Activated B cell treated with CpG ODN at 0.5 μM for 24 hours (primary cell): ENCODE data around the gene GLDN. TPM values are rescaled to one million over a fixed set of nuclear protein-coding genes. Genes with fewer than 3 reads are reported as not detected.

Experiments used
- ATAC-seq: fragments of 200-7000 bp; cut with Tn5 transposase; one replicate; pipeline ENCODE4 v1.10.0; 2021; ENCODE audit warnings: low read depth, mild to moderate bottlenecking, moderate library complexity
- CTCF ChIA-PET: fragments of 350-600 bp; sonication (Branson Sonifier 250); formaldehyde crosslinking; loops from one replicate; lab custom pipeline; 2021; ENCODE audit warnings: antibody characterized with exemption; lab: Charles Lee
- POLR2A ChIA-PET: fragments of 350-600 bp; sonication (Branson Sonifier 250); formaldehyde crosslinking; loops from one replicate; lab custom pipeline; 2021; ENCODE audit warnings: antibody characterized with exemption; lab: Charles Lee
- DNase-seq: peaks from one replicate; pipeline ENCODE4 v3.0.0; 2022
- H3K27ac Mint-ChIP-seq: one replicate; pipeline ENCODE4 v1.8.0; 2020; ENCODE audit warnings: mixed read lengths
- H3K27me3 Mint-ChIP-seq: one replicate; pipeline ENCODE4 v1.8.0; 2021; ENCODE audit warnings: mixed read lengths
- H3K36me3 Mint-ChIP-seq: one replicate; pipeline ENCODE4 v1.8.0; 2021; ENCODE audit warnings: low read depth, mixed read lengths
- H3K4me1 Mint-ChIP-seq: one replicate; pipeline ENCODE4 v1.8.0; 2021; ENCODE audit warnings: mixed read lengths
- H3K4me3 Mint-ChIP-seq: one replicate; pipeline ENCODE4 v1.8.0; 2020; ENCODE audit warnings: mild to moderate bottlenecking, mixed read lengths
- H3K9me3 Mint-ChIP-seq: one replicate; pipeline ENCODE4 v1.8.0; 2020; ENCODE audit warnings: mixed read lengths
- CTCF ChIP-seq: fragments of 200-600 bp; IDR thresholded peaks from one replicate; pipeline ENCODE4 v1.8.0; 2022; ENCODE audit warnings: antibody characterized with exemption, mild to moderate bottlenecking
- intact Hi-C: fragments of 100-400 bp; cut with micrococcal nuclease; formaldehyde crosslinking; loops from one replicate; pipeline ENCODE4 v1.15.1; 2024
- total RNA-seq: library from RNA; stranded (reverse); gene quantifications from 2 replicates; pipeline ENCODE4 v1.2.3, GENCODE V29; 2022

Gene GLDN
- total RNA-seq, 1 donor from 2014 or later: not detected

GRCh38 chr15:51371266-51371665 is 29.8 kb downstream of the GLDN start:
- H3K4me1 Mint-ChIP-seq: no peaks in the 10 kb centered on the region
- no peak overlapping the region for H3K4me3 Mint-ChIP-seq
- no peaks in the 10 kb centered on the region for H3K9me3 Mint-ChIP-seq
- H3K36me3 Mint-ChIP-seq: no peaks in the 10 kb centered on the region
- no peak overlapping the region for H3K27ac Mint-ChIP-seq
- DNase-seq: no peak
- intact Hi-C loops: no loop called here
- no peak for TF ChIP-seq CTCF
- ATAC-seq: no peak
- POLR2A ChIA-PET: no interaction called here
- CTCF ChIA-PET: no interaction called here
- no peaks in the 10 kb centered on the region for H3K27me3 Mint-ChIP-seq

GRCh38 chr15:51374131-51374530 is 32.7 kb downstream of the GLDN start:
- intact Hi-C loops: no loop called here
- Mint-ChIP-seq H3K4me3 (no peak overlapping the region), H3K27ac (no peak overlapping the region), H3K27me3 (no peaks in the 10 kb centered on the region), H3K9me3 (no peaks in the 10 kb centered on the region), H3K4me1 (no peaks in the 10 kb centered on the region), H3K36me3 (no peaks in the 10 kb centered on the region)
- DNase-seq: no peak
- no peak for TF ChIP-seq CTCF
- ChIA-PET POLR2A (no interaction called here), CTCF (no interaction called here)
- ATAC-seq: no peak

GRCh38 chr15:51375966-51376640 is 34.6 kb downstream of the GLDN start:
- intact Hi-C loops: no loop called here
- no peak for ATAC-seq
- H3K27ac Mint-ChIP-seq: no peak overlapping the region
- DNase-seq: no peak
- no peaks in the 10 kb centered on the region for H3K27me3 Mint-ChIP-seq
- no peak for TF ChIP-seq CTCF
- POLR2A ChIA-PET: no interaction called here
- H3K9me3 Mint-ChIP-seq: no peaks in the 10 kb centered on the region
- H3K36me3 Mint-ChIP-seq: no peaks in the 10 kb centered on the region
- CTCF ChIA-PET: interaction anchor here (1.1 kb wide), 1 partner anchor 213 kb away, joined by 4 read pairs; no protein-coding TSS in a partner anchor
- no peak overlapping the region for H3K4me3 Mint-ChIP-seq
- H3K4me1 Mint-ChIP-seq: no peaks in the 10 kb centered on the region

- Mint-ChIP-seq H3K4me1 (no peaks in the 10 kb centered on the region), H3K9me3 (no peaks in the 10 kb centered on the region), H3K27me3 (no peaks in the 10 kb centered on the region), H3K36me3 (no peaks in the 10 kb centered on the region), H3K4me3 (no peak overlapping the region), H3K27ac (no peak overlapping the region)
- ATAC-seq: no peak
- POLR2A ChIA-PET: no interaction called here
- DNase-seq: no peak
- CTCF ChIA-PET: interaction anchor here (1.0 to 1.1 kb wide), 2 partner anchors 214 kb away, joined by 4 read pairs; no protein-coding TSS in a partner anchor
- no peak for TF ChIP-seq CTCF
- intact Hi-C loops: no loop called here
Observed at GRCh38 chr15:51377038-51377786, 35.8 kb downstream of the GLDN start.

DNA sequence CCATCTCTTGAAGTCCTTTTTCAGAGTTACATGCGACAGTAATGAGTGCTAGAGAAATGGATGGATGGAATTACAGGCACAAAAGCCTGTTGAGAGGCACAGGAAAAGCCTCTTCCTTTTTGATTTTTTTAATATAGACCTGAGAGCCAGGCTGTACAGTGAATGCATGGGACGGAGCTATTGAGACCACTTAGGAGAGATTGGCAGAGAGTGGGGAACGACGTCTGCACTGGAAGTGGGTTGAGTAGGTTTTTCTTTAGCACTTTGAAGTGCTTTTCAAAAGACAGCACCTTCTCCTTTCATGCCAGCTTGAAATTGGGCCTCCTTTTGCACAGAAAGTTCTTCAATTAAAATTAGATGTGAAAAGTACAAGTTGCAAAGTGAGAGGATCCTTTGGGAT is 37.0 kb downstream of the GLDN start:
- ChIA-PET CTCF (interaction anchor here (0.6 to 5.1 kb wide), 2 partner anchors 188 to 215 kb away, joined by 4 to 43 read pairs; no protein-coding TSS in a partner anchor), POLR2A (no interaction called here)
- ATAC-seq (no peak), DNase-seq (no peak)
- Mint-ChIP-seq H3K36me3 (no peaks in the 10 kb centered on the region), H3K27me3 (peaks cover 5% of the 10 kb centered on the region), H3K4me3 (no peak overlapping the region), H3K9me3 (no peaks in the 10 kb centered on the region), H3K27ac (no peak overlapping the region), H3K4me1 (no peaks in the 10 kb centered on the region)
- TF ChIP-seq CTCF: no peak
- intact Hi-C loops: no loop called here
